Endodermal cell (in vitro differentiated cells): ENCODE measurements around the gene NNMT. TPM values are rescaled to one million over a fixed set of nuclear protein-coding genes. Genes with fewer than 3 reads are reported as not detected.

Experiments
- DNase-seq: peaks from one replicate; pipeline ENCODE4 v3.0.0-alpha.2; 2017
- H3K27ac ChIP-seq: 2 replicates; pipeline ENCODE4 v1.5.1; 2013; ENCODE audit warnings: mild to moderate bottlenecking, low read depth, low read length, moderate library complexity
- H3K27me3 ChIP-seq: 2 replicates; pipeline ENCODE4 v1.6.1; 2013; ENCODE audit warnings: mild to moderate bottlenecking, low read length, moderate library complexity; ENCODE audit not compliant: insufficient read depth, control insufficient read depth, poor library complexity, severe bottlenecking
- H3K36me3 ChIP-seq: 2 replicates; pipeline ENCODE4 v1.7.0; 2013; ENCODE audit warnings: mild to moderate bottlenecking, low read length, moderate library complexity; ENCODE audit not compliant: control insufficient read depth, insufficient read depth
- H3K4me1 ChIP-seq: one replicate; pipeline ENCODE4 v1.7.0; 2013; ENCODE audit warnings: low read length; ENCODE audit not compliant: control insufficient read depth, insufficient read depth
- H3K4me3 ChIP-seq: 2 replicates; pipeline ENCODE4 v1.5.1; 2013; ENCODE audit warnings: mild to moderate bottlenecking, low read length, moderate library complexity
- H3K9ac ChIP-seq: 2 replicates; pipeline ENCODE4 v1.6.1; 2013; ENCODE audit warnings: mild to moderate bottlenecking, low read length, moderate library complexity; ENCODE audit not compliant: poor library complexity, severe bottlenecking; ENCODE audit errors: extremely low read depth
- H3K9me3 ChIP-seq: 2 replicates; pipeline ENCODE4 v1.6.1; 2013; ENCODE audit warnings: mild to moderate bottlenecking, low read length, moderate library complexity; ENCODE audit not compliant: control insufficient read depth
- H3K27ac Mint-ChIP-seq: 2 replicates; pipeline ENCODE4 v1.8.0; 2020; ENCODE audit warnings: mixed read lengths
- H3K27me3 Mint-ChIP-seq: 2 replicates; pipeline ENCODE4 v1.8.0; 2021; ENCODE audit warnings: mild to moderate bottlenecking, mixed read lengths; ENCODE audit not compliant: insufficient read depth
- H3K36me3 Mint-ChIP-seq: 2 replicates; pipeline ENCODE4 v1.8.0; 2020; ENCODE audit warnings: low read depth, mixed read lengths
- H3K4me1 Mint-ChIP-seq: 2 replicates; pipeline ENCODE4 v1.8.0; 2020; ENCODE audit warnings: mixed read lengths
- H3K4me3 Mint-ChIP-seq: 2 replicates; pipeline ENCODE4 v1.8.0; 2020; ENCODE audit warnings: mild to moderate bottlenecking, moderate library complexity, mixed read lengths
- H3K9me3 Mint-ChIP-seq: 2 replicates; pipeline ENCODE4 v1.8.0; 2020; ENCODE audit warnings: mild to moderate bottlenecking, mixed read lengths
- CTCF ChIP-seq: fragments of 200-600 bp; sonication (generic); conservative IDR thresholded peaks from 2 replicates; pipeline ENCODE4 v1.5.0; 2021; ENCODE audit warnings: antibody characterized with exemption, mild to moderate bottlenecking
- WGBS, 2 experiments: methylation state at CpG; one replicate each; pipeline versions ENCODE4 v1.1.5 to v1.1.7; 2013; ENCODE audit warnings: missing lambda C conversion rate in 2 of 2, mixed read lengths in 1 of 2; ENCODE audit not compliant: insufficient coverage in 1 of 2, insufficient read length in 1 of 2; 5-methylcytosine and 5-hydroxymethylcytosine counted together
- total RNA-seq, 2 donors: library from RNA; stranded (reverse); fragmentation: NEBNext Ultra II Directional in 1 of 2; extraction: Animal tissue kit (Norgen Biotek cat#: 25700) in 1 of 2; gene quantifications; 2 replicates in 1 of 2; 3 replicates in 1 of 2; pipeline ENCODE4 v1.2.1, GENCODE V29; 2021

NNMT gene
- total RNA-seq, 2 donors from 2014 or later = not detected

DNA sequence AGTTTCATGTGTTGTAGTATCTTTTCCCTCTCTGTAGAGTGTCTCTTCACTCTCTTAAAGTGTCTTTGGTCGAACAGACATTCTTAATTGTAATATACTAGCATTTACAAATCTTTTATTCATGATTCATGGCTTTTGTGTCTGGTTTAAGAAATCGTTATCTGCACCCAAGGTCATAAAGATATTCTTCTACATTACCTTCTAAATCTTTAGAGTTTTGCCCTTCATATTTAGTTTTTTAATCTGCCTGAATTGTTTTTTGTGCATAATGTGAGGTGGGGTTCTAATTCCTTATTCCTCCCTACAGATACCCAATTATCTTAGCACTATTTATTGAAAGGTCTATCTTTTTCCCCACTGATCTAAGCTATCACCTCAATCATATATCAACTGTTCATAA is 9.0 kb upstream of the NNMT start:
- Mint-ChIP-seq H3K27me3 (no peaks in the 10 kb centered on the region), H3K27ac (no peak overlapping the region), H3K4me1 (no peaks in the 10 kb centered on the region), H3K9me3 (no peaks in the 10 kb centered on the region), H3K4me3 (no peak overlapping the region), H3K36me3 (no peaks in the 10 kb centered on the region)
- Histone ChIP-seq H3K4me1 (no peaks in the 10 kb centered on the region), H3K27me3 (no peaks in the 10 kb centered on the region), H3K27ac (no peak overlapping the region), H3K4me3 (no peak overlapping the region), H3K9ac (no peak overlapping the region), H3K9me3 (no peaks in the 10 kb centered on the region), H3K36me3 (no peaks in the 10 kb centered on the region)
- no peak for DNase-seq
- WGBS, 2 experiments = 90% methylated on average over 2 of the region's 2 CpGs; no CpG with 5 or more reads in 1 of the 2 experiments
- TF ChIP-seq CTCF = no peak

DNA sequence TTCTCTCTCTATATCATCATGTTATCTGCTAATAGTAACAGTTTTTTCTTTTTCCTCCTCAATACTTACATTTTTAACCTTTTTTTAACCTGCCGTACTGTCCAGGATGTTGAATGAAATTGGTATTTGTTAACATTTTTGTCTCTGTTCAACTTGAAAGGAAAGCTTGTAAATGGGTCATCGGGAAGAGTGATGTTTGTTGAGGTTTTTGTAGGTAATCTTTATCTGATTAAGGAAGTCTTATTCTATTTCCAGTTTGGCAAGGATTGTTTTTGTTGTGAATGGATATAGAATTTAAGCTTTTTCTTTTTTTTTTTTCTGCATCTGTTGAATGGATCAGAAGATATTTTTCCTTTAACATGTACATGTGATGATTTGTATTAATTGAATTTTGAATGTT is 8.1 kb upstream of the NNMT start:
- H3K36me3 Mint-ChIP-seq = no peaks in the 10 kb centered on the region
- no peaks in the 10 kb centered on the region for H3K27me3 Mint-ChIP-seq
- no peaks in the 10 kb centered on the region for H3K27me3 ChIP-seq
- H3K4me1 Mint-ChIP-seq = no peaks in the 10 kb centered on the region
- no peak for DNase-seq
- no peak overlapping the region for H3K4me3 ChIP-seq
- no peaks in the 10 kb centered on the region for H3K9me3 Mint-ChIP-seq
- H3K9ac ChIP-seq = no peak overlapping the region
- WGBS, 2 experiments = 86 to 90% methylated on average over 1 to 2 of the region's 2 CpGs
- no peak overlapping the region for H3K27ac ChIP-seq
- H3K4me3 Mint-ChIP-seq = no peak overlapping the region
- H3K36me3 ChIP-seq = no peaks in the 10 kb centered on the region
- H3K9me3 ChIP-seq = no peaks in the 10 kb centered on the region
- H3K27ac Mint-ChIP-seq = no peak overlapping the region
- no peaks in the 10 kb centered on the region for H3K4me1 ChIP-seq
- TF ChIP-seq CTCF = no peak

GRCh38 chr11:114289779-114290178 is 6.4 kb upstream of the NNMT start:
- Mint-ChIP-seq H3K27me3 (no peaks in the 10 kb centered on the region), H3K27ac (no peak overlapping the region), H3K9me3 (no peaks in the 10 kb centered on the region), H3K36me3 (no peaks in the 10 kb centered on the region), H3K4me3 (no peak overlapping the region), H3K4me1 (no peaks in the 10 kb centered on the region)
- Histone ChIP-seq H3K4me1 (no peaks in the 10 kb centered on the region), H3K27me3 (no peaks in the 10 kb centered on the region), H3K27ac (no peak overlapping the region), H3K36me3 (no peaks in the 10 kb centered on the region), H3K9ac (no peak overlapping the region), H3K9me3 (no peaks in the 10 kb centered on the region), H3K4me3 (no peak overlapping the region)
- DNase-seq = no peak
- no peak for TF ChIP-seq CTCF
- 78 to 83% methylated on average over 4 to 5 of the region's 5 CpGs for WGBS, 2 experiments
